ENCODE results near the gene SLC25A22. TPM values are rescaled to one million over a fixed set of nuclear protein-coding genes. Genes with fewer than 3 reads are reported as not detected.

The SLC25A22 gene
- polyA plus RNA-seq, 2 of the 4 experiments (the other 2 are of a cell fraction) = 13.5 to 18.7 TPM

DNA sequence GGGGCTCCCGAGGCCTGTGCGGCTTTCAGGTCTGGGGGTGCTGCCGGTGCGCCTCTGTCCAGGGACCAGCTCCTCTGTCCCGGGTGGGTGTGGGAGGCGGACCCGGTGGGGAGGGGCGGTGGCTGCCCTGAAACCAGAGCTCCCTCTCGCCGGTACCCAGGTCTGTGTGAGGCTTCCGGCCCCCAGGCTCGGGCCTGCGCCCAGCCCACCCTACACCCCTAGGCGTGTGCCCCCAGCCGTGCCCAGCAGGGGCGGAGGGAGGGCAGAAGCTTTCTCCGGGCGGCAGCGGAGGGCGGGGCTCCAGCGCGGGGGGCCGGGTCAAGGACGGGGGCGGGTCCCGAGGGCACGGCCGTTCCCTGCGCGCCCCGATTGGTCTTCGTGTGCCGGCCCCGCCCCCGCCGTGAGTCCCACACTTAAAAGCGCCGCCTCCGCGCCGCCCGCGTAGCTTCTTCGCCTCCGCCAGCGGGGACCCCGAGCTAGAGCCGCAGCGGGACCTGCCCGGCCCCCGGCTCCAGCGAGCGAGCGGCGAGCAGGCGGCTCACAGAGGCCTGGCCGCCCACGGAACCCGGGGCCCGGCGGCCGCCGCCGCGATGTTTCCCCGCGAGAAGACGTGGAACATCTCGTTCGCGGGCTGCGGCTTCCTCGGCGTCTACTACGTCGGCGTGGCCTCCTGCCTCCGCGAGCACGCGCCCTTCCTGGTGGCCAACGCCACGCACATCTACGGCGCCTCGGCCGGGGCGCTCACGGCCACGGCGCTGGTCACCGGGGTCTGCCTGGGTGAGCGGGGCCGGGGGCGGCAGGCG is 21.2 kb upstream of the SLC25A22 start:
- ChIA-PET POLR2A (interaction anchor here (0.6 to 3.1 kb wide), 16 partner anchors 8 to 107 kb away, joined by 3 to 52 read pairs (median 6); partner anchors contain the start of genes CD151, CEND1, CRACR2B and RPLP2), CTCF (interaction anchor here (0.8 to 1.7 kb wide), 5 partner anchors 10 to 21 kb away, joined by 3 to 4 read pairs (median 3); no protein-coding TSS in a partner anchor)
- peak overlapping the region; percentile 87 to 90 for H3K27ac ChIP-seq
- no peaks in the 10 kb centered on the region for H3K9me3 ChIP-seq
- DNase-seq (ENCODE audit: low read depth in 1 of 2, low spot score in 1 of 2) (peak in 1 of 2 experiments; percentile 88), ATAC-seq (peak; percentile 40 to 66), FAIRE-seq (no peak)
- TF ChIP-seq JUN (IDR thresholded peaks at IDR 0.05) (peak; percentile 67 to 79; a peak in 4 of 5 replicates), BHLHE40 (IDR thresholded peaks at IDR 0.05; ENCODE audit: low read depth, low read length) (no peak), TP53 (CRISPR knock-in tag; IDR thresholded peaks at IDR 0.05) (no peak), PHF8 (IDR thresholded peaks at IDR 0.05; ENCODE audit: borderline replicate concordance, low read depth) (peak; percentile 97), POLR2A (IDR thresholded peaks at IDR 0.05; ENCODE audit: low read length) (peak; percentile 62), MAX (IDR thresholded peaks at IDR 0.05) (peak; percentile 53), GATA3 (IDR thresholded peaks at IDR 0.05; ENCODE audit: borderline replicate concordance) (peak; percentile 27; the same call in 1 of the 2 replicates), MYC (IDR thresholded peaks at IDR 0.05; ENCODE audit: borderline replicate concordance, low read length) (0 out of 2 replicates have a peak, but pooled peaks have one; percentile 36), FOSL2 (IDR thresholded peaks at IDR 0.05) (no peak), FOSL2 (CRISPR knock-in tag; IDR thresholded peaks at IDR 0.05) (no peak)
- TF ChIP-seq, protein P1, sequence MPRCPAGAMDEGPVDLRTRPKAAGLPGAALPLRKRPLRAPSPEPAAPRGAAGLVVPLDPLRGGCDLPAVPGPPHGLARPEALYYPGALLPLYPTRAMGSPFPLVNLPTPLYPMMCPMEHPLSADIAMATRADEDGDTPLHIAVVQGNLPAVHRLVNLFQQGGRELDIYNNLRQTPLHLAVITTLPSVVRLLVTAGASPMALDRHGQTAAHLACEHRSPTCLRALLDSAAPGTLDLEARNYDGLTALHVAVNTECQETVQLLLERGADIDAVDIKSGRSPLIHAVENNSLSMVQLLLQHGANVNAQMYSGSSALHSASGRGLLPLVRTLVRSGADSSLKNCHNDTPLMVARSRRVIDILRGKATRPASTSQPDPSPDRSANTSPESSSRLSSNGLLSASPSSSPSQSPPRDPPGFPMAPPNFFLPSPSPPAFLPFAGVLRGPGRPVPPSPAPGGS (IDR thresholded peaks at IDR 0.05) = peak; percentile 79
- TF ChIP-seq, protein P2, sequence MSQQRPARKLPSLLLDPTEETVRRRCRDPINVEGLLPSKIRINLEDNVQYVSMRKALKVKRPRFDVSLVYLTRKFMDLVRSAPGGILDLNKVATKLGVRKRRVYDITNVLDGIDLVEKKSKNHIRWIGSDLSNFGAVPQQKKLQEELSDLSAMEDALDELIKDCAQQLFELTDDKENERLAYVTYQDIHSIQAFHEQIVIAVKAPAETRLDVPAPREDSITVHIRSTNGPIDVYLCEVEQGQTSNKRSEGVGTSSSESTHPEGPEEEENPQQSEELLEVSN (IDR thresholded peaks at IDR 0.05; ENCODE audit: borderline replicate concordance, low read depth) = 0 out of 2 replicates have a peak, but pooled peaks have one; percentile 35
- TF ChIP-seq, protein P3, sequence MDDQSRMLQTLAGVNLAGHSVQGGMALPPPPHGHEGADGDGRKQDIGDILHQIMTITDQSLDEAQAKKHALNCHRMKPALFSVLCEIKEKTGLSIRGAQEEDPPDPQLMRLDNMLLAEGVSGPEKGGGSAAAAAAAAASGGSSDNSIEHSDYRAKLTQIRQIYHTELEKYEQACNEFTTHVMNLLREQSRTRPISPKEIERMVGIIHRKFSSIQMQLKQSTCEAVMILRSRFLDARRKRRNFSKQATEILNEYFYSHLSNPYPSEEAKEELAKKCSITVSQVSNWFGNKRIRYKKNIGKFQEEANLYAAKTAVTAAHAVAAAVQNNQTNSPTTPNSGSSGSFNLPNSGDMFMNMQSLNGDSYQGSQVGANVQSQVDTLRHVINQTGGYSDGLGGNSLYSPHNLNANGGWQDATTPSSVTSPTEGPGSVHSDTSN (IDR thresholded peaks at IDR 0.05) = peak; percentile 39; the same call in 1 of the 2 replicates
- TF ChIP-seq, protein P4, sequence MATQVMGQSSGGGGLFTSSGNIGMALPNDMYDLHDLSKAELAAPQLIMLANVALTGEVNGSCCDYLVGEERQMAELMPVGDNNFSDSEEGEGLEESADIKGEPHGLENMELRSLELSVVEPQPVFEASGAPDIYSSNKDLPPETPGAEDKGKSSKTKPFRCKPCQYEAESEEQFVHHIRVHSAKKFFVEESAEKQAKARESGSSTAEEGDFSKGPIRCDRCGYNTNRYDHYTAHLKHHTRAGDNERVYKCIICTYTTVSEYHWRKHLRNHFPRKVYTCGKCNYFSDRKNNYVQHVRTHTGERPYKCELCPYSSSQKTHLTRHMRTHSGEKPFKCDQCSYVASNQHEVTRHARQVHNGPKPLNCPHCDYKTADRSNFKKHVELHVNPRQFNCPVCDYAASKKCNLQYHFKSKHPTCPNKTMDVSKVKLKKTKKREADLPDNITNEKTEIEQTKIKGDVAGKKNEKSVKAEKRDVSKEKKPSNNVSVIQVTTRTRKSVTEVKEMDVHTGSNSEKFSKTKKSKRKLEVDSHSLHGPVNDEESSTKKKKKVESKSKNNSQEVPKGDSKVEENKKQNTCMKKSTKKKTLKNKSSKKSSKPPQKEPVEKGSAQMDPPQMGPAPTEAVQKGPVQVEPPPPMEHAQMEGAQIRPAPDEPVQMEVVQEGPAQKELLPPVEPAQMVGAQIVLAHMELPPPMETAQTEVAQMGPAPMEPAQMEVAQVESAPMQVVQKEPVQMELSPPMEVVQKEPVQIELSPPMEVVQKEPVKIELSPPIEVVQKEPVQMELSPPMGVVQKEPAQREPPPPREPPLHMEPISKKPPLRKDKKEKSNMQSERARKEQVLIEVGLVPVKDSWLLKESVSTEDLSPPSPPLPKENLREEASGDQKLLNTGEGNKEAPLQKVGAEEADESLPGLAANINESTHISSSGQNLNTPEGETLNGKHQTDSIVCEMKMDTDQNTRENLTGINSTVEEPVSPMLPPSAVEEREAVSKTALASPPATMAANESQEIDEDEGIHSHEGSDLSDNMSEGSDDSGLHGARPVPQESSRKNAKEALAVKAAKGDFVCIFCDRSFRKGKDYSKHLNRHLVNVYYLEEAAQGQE (IDR thresholded peaks at IDR 0.05) = peak; percentile 41; the same call in 1 of the 2 replicates
- WGBS (ENCODE audit: missing lambda C conversion rate) = no CpG with 5 or more reads among the region's 96 CpGs
- H3K4me2 ChIP-seq = peak overlapping the region; percentile 97
- H3K4me3 ChIP-seq = peak overlapping the region; percentile 99
- peaks cover 32% of the 10 kb centered on the region for H3K4me1 ChIP-seq

- peak; percentile 9 to 10 for ATAC-seq
- peak within 1 kb of the TSS; percentile 97 for H3K4me2 ChIP-seq
- ChIA-PET POLR2A (interaction anchor here (0.6 to 3.1 kb wide), 16 partner anchors 8 to 106 kb away, joined by 3 to 52 read pairs (median 6); partner anchors contain the start of genes CD151, CEND1, CRACR2B and RPLP2), CTCF (interaction anchor here (0.8 to 1.7 kb wide), 7 partner anchors 9 to 22 kb away, joined by 3 to 4 read pairs (median 3); partner anchors contain the start of gene CRACR2B)
- H3K27ac ChIP-seq = peak within 1 kb of the TSS; percentile 87 to 90
- 43% methylated on average over 12 of the region's 20 CpGs for WGBS (ENCODE audit: missing lambda C conversion rate)
- H3K9me3 ChIP-seq = no peaks in the 10 kb centered on the region
- H3K4me1 ChIP-seq = peaks cover 35% of the 10 kb centered on the region
- DNase-seq (ENCODE audit: low read depth in 1 of 2, low spot score in 1 of 2) = peak in 1 of 2 experiments; percentile 60
- no peak for FAIRE-seq
- H3K4me3 ChIP-seq = peak within 1 kb of the TSS; percentile 99
- TF ChIP-seq JUN (IDR thresholded peaks at IDR 0.05) (no peak; a peak in 1 of 5 replicates), TP53 (CRISPR knock-in tag; IDR thresholded peaks at IDR 0.05) (0 out of 2 replicates have a peak, but pooled peaks have one; percentile 42), CEBPB (IDR thresholded peaks at IDR 0.05) (peak; percentile 43 to 62; a peak in 3 of 4 replicates)
These were observed 20.5 kb upstream of the SLC25A22 start, which contains the start of gene PNPLA2 for GRCh38 chr11:818396-819128. PNPLA2 (plus strand) TSS chr11:818914; CDS start chr11:819719, 805 bp downstream.

Data from A549 (cell line).